Skeletal muscle satellite cell (primary cell): ENCODE measurements around the gene KCNE4.
A peak's percentile ranks its signal among the peaks of the same experiment; 100 is the strongest.

Source experiments
- H3K27me3 ChIP-seq: 2 replicates; pipeline ENCODE4 v1.7.0; 2013; ENCODE audit warnings: low read length; ENCODE audit not compliant: control insufficient read depth, insufficient read depth
- H3K36me3 ChIP-seq: 2 replicates; pipeline ENCODE4 v1.7.0; 2013; ENCODE audit warnings: mild to moderate bottlenecking, control low read depth, low read length; ENCODE audit not compliant: insufficient read depth
- H3K4me1 ChIP-seq: 2 replicates; pipeline ENCODE4 v1.7.0; 2013; ENCODE audit warnings: low read length; ENCODE audit not compliant: control insufficient read depth, insufficient read depth
- H3K4me2 ChIP-seq: 2 replicates; pipeline ENCODE4 v1.7.0; 2013; ENCODE audit warnings: mild to moderate bottlenecking, low read length
- H3K4me3 ChIP-seq: 2 replicates; pipeline ENCODE4 v1.7.0; 2013; ENCODE audit warnings: low read length
- H3K9ac ChIP-seq: 2 replicates; pipeline ENCODE4 v1.7.0; 2013; ENCODE audit warnings: mild to moderate bottlenecking, low read depth, low read length, moderate library complexity
- H3K9me3 ChIP-seq: replicated peaks from 2 replicates; pipeline ENCODE4 v1.7.0; 2013; ENCODE audit warnings: mild to moderate bottlenecking, control low read depth, low read length

The KCNE4 gene

GRCh38 chr2:223042704-223043118, 9.3 kb upstream of the KCNE4 start:
- peak overlapping the region; percentile 7 for H3K9ac ChIP-seq
- no peaks in the 10 kb centered on the region for H3K27me3 ChIP-seq
- peaks cover 37% of the 10 kb centered on the region for H3K4me1 ChIP-seq
- no peak overlapping the region for H3K4me2 ChIP-seq
- no peak overlapping the region for H3K4me3 ChIP-seq
- H3K9me3 ChIP-seq: no peaks in the 10 kb centered on the region
- no peaks in the 10 kb centered on the region for H3K36me3 ChIP-seq

DNA sequence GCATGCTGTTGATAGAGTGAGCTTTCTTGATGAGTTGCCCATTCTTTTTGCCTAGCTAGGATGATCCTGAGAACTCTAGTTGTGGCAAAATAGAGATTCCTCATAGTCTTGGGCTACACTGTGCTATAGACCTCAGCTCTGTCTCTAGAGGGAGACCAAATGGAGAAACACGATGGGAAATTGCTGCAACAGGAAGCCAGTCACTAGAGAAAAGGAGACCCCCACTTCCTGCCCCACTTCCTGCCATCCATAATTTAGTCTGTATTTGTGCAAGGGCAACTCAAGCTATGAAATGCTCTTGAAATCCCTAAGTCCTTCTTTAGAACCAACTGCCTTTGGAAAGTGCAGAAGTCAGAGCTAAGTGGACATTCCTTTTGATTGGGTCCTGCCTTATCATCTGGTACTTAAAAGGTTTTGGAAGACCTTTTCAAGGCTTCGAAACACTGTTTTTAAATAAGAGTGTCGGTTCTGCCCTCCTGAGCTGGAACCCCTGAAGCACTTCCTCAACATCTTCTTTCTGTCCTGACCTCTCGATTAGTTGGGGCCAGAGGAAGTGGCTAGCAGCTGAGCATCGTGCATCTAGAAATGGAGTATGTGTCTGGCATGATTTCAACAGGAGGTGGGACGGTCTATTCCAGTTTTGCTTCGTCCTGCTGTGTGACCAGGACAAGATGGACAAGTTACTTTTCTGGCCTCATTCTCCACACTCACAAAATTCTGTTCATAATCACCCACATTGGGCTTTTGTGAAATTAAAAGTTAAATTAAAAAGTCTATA, 8.6 kb upstream of the KCNE4 start:
- H3K4me3 ChIP-seq: no peak overlapping the region
- no peak overlapping the region for H3K4me2 ChIP-seq
- H3K9me3 ChIP-seq: no peaks in the 10 kb centered on the region
- H3K4me1 ChIP-seq: peaks cover 43% of the 10 kb centered on the region
- H3K9ac ChIP-seq: peak overlapping the region; percentile 7
- no peaks in the 10 kb centered on the region for H3K27me3 ChIP-seq
- no peaks in the 10 kb centered on the region for H3K36me3 ChIP-seq

- Histone ChIP-seq H3K9me3 (no peaks in the 10 kb centered on the region), H3K27me3 (no peaks in the 10 kb centered on the region), H3K36me3 (no peaks in the 10 kb centered on the region), H3K4me3 (no peak overlapping the region), H3K4me2 (no peak overlapping the region), H3K4me1 (peaks cover 43% of the 10 kb centered on the region), H3K9ac (no peak overlapping the region)
These were observed 7.7 kb upstream of the KCNE4 start for GRCh38 chr2:223044092-223044836.

GRCh38 chr2:223044916-223045700, 6.9 kb upstream of the KCNE4 start:
- no peak overlapping the region for H3K4me2 ChIP-seq
- no peaks in the 10 kb centered on the region for H3K36me3 ChIP-seq
- H3K4me3 ChIP-seq: no peak overlapping the region
- no peaks in the 10 kb centered on the region for H3K27me3 ChIP-seq
- H3K9ac ChIP-seq: no peak overlapping the region
- no peaks in the 10 kb centered on the region for H3K9me3 ChIP-seq
- H3K4me1 ChIP-seq: peaks cover 43% of the 10 kb centered on the region

- H3K4me2 ChIP-seq: peak overlapping the region; percentile 63
- H3K36me3 ChIP-seq: no peaks in the 10 kb centered on the region
- peaks cover 49% of the 10 kb centered on the region for H3K4me1 ChIP-seq
- H3K27me3 ChIP-seq: no peaks in the 10 kb centered on the region
- H3K9ac ChIP-seq: peak overlapping the region; percentile 68
- no peak overlapping the region for H3K4me3 ChIP-seq
- no peaks in the 10 kb centered on the region for H3K9me3 ChIP-seq
These were observed 5.4 kb upstream of the KCNE4 start for GRCh38 chr2:223046470-223047040.

GRCh38 chr2:223047260-223047761, 4.7 kb upstream of the KCNE4 start:
- Histone ChIP-seq H3K9me3 (no peaks in the 10 kb centered on the region), H3K4me3 (peak overlapping the region; percentile 23), H3K4me2 (peak overlapping the region; percentile 63), H3K36me3 (no peaks in the 10 kb centered on the region), H3K27me3 (no peaks in the 10 kb centered on the region), H3K9ac (peak overlapping the region; percentile 68), H3K4me1 (peaks cover 48% of the 10 kb centered on the region)

DNA sequence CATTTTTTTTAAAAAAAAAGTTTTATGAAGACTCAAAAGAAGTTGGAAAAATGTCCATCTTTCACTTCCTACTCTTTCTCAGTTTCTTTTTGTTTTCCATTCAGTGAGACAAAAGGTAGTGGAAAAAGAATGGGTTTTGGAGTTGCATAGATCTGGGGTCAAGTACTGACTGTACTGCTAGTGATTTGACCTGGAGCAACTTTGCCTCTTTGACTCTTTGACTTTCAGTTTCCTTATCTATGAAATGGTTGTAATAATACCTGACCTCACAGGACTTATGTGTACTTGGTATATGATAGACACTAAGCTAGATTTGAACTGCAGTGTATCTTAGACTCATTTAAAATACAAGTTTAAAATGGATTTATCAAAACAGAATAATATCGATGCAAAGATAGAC, 3.5 kb upstream of the KCNE4 start:
- Histone ChIP-seq H3K4me3 (no peak overlapping the region), H3K4me2 (no peak overlapping the region), H3K9ac (no peak overlapping the region), H3K36me3 (no peaks in the 10 kb centered on the region), H3K4me1 (peaks cover 47% of the 10 kb centered on the region), H3K27me3 (no peaks in the 10 kb centered on the region), H3K9me3 (no peaks in the 10 kb centered on the region)

DNA sequence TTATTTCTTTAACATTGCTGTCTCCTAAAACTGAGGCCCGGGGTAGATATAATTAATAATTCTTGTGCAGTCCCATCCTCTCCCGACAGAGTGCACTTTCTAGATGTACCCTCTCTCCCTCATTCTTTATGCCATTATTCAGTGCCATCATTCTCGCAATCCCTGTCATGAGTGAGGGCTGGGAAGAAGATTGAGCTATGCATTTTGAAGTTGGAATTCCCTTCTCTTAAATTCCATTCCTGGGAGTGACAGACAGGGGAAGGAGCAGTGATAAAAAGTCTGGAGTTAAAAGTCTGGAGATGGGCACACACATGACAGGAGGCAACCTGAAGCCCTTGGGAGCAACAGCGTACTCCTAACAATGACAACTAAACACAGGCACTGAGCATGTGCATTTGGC, 2.6 kb upstream of the KCNE4 start:
- Histone ChIP-seq H3K36me3 (no peaks in the 10 kb centered on the region), H3K4me1 (peaks cover 55% of the 10 kb centered on the region), H3K9me3 (no peaks in the 10 kb centered on the region), H3K9ac (no peak overlapping the region), H3K4me2 (no peak overlapping the region), H3K27me3 (no peaks in the 10 kb centered on the region), H3K4me3 (no peak overlapping the region)

DNA sequence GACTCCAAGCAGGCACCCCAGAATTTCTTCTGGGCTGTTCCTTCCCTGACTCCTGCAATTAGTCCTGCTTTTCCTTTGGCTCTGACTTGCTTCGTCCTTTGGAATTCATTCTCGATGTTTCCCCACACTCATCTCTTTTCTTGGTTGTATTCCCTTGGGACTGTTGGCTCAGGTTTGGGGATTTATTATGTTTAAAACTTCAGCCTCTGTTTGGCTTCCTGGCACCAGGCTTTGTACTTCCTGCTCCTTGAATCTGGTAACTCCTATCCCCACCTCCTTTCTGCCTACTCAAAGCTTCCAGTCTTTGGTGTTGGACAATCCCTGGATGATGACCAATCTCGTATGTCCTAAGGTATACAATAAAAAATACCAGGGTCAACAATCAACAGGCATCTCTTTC, 1.8 kb upstream of the KCNE4 start:
- no peak overlapping the region for H3K9ac ChIP-seq
- no peaks in the 10 kb centered on the region for H3K9me3 ChIP-seq
- no peak overlapping the region for H3K4me3 ChIP-seq
- peaks cover 57% of the 10 kb centered on the region for H3K4me1 ChIP-seq
- no peaks in the 10 kb centered on the region for H3K27me3 ChIP-seq
- no peak overlapping the region for H3K4me2 ChIP-seq
- H3K36me3 ChIP-seq: no peaks in the 10 kb centered on the region

DNA sequence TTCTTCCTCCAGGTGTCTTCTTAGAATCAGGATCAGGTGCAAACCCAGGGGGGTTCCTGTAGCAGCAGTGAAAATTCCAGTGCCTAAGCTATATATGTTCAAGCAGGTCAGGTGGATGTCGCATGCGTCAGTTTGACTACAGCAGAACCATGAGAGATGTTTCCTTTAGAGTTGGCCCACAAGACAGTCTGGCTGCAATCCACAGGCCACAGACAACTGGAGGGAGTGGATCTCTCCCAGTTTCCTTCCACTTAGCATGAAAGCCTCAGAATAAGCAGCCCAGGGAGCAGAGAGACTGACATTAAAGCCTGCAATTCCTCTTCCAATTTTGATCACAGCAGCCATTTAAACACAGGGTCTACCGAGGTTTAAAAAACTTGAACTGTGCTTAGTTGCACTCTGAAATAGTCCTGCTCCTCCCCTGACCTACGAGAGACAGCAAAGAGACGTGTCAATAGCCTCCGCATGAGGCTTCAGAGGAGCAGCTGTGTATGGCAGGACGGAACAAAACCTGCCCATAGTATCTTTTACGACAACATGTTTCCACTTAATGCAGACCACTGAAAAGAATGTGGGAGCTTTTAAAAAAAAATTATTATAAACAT, 988 bp upstream of the KCNE4 start:
- peak overlapping the region; percentile 69 for H3K4me3 ChIP-seq
- H3K9ac ChIP-seq: peak overlapping the region; percentile 73
- H3K4me1 ChIP-seq: peaks cover 60% of the 10 kb centered on the region
- H3K36me3 ChIP-seq: no peaks in the 10 kb centered on the region
- H3K27me3 ChIP-seq: no peaks in the 10 kb centered on the region
- H3K9me3 ChIP-seq: no peaks in the 10 kb centered on the region
- peak overlapping the region; percentile 87 for H3K4me2 ChIP-seq
